Smooth muscle cell (in vitro differentiated cells): ENCODE results near the gene AGR2. TPM values are rescaled to one million over a fixed set of nuclear protein-coding genes. Genes with fewer than 3 reads are reported as not detected.

Experiments used
- DNase-seq: peaks from one replicate; lab custom pipeline; 2025; ENCODE audit not compliant: unreplicated experiment; lab: John Stamatoyannopoulos, UW
- H2AFZ ChIP-seq: fragments of 200-600 bp; sonication (generic); 2 replicates; pipeline ENCODE4 v1.6.0; 2016; ENCODE audit warnings: antibody characterized with exemption, low read depth, mild to moderate bottlenecking
- H3F3A ChIP-seq: fragments of 200-600 bp; sonication (generic); 2 replicates; pipeline ENCODE4 v1.6.0; 2017; ENCODE audit warnings: antibody characterized with exemption, low read depth
- H3K27ac ChIP-seq: fragments of 200-600 bp; sonication (generic); 2 replicates; pipeline ENCODE4 v1.5.1; 2016; ENCODE audit warnings: low read depth, mild to moderate bottlenecking
- H3K27me3 ChIP-seq: fragments of 200-600 bp; sonication (generic); 2 replicates; pipeline ENCODE4 v1.6.1; 2016; ENCODE audit warnings: low read depth, mild to moderate bottlenecking
- H3K36me3 ChIP-seq: fragments of 200-600 bp; sonication (generic); 2 replicates; pipeline ENCODE4 v1.5.1; 2016; ENCODE audit warnings: low read depth
- H3K4me1 ChIP-seq: fragments of 200-600 bp; sonication (generic); 2 replicates; pipeline ENCODE4 v1.5.1; 2016; ENCODE audit warnings: low read depth
- H3K4me2 ChIP-seq: fragments of 200-600 bp; sonication (generic); 2 replicates; pipeline ENCODE4 v1.6.0; 2016; ENCODE audit warnings: mild to moderate bottlenecking
- H3K4me3 ChIP-seq: fragments of 200-600 bp; sonication (generic); 2 replicates; pipeline ENCODE4 v1.5.1; 2016; ENCODE audit warnings: mild to moderate bottlenecking
- H3K79me2 ChIP-seq: fragments of 200-600 bp; sonication (generic); 2 replicates; pipeline ENCODE4 v1.6.0; 2016; ENCODE audit warnings: low read depth, mild to moderate bottlenecking
- H3K9ac ChIP-seq: fragments of 200-600 bp; sonication (generic); 2 replicates; pipeline ENCODE4 v1.6.0; 2016; ENCODE audit warnings: low read depth
- H3K9me3 ChIP-seq: fragments of 200-600 bp; sonication (generic); replicated peaks from 2 replicates; pipeline ENCODE4 v1.5.1; 2016; ENCODE audit warnings: low read depth
- H4K20me1 ChIP-seq: fragments of 200-600 bp; sonication (generic); 2 replicates; pipeline ENCODE4 v1.6.0; 2016; ENCODE audit warnings: low read depth
- WGBS: methylation state at CpG from one replicate; pipeline ENCODE4 v1.1.7; 2016; ENCODE audit warnings: low lambda C conversion rate; 5-methylcytosine and 5-hydroxymethylcytosine counted together
- polyA plus RNA-seq: library from polyadenylated mRNA; unstranded; fragments of >200 nt; fragmentation: Nextera tagmentation; extraction: Ambion mirVana; gene quantifications from 2 replicates; pipeline ENCODE4 v1.2.1, GENCODE V29; 2016
- total RNA-seq: library from RNA; depleted of rRNA; stranded (reverse); fragments of >200 nt; gene quantifications from 2 replicates; pipeline ENCODE4 v1.2.3, GENCODE V29; 2014
- TF ChIP-seq, protein P1 (sequence below): fragments of 200-600 bp; sonication (generic); IDR thresholded peaks from 2 replicates; pipeline ENCODE4 v1.5.1; 2017; ENCODE audit warnings: borderline replicate concordance, mild to moderate bottlenecking, antibody characterized with exemption; ENCODE audit not compliant: insufficient read depth, poor library complexity, severe bottlenecking

The AGR2 gene
- total and polyA plus RNA-seq, 2 experiments from 2014 or later: 1.2 to 10.6 TPM

GRCh38 chr7:16833373-16833772, 28.6 kb upstream of the AGR2 start:
- TF ChIP-seq, protein P1, sequence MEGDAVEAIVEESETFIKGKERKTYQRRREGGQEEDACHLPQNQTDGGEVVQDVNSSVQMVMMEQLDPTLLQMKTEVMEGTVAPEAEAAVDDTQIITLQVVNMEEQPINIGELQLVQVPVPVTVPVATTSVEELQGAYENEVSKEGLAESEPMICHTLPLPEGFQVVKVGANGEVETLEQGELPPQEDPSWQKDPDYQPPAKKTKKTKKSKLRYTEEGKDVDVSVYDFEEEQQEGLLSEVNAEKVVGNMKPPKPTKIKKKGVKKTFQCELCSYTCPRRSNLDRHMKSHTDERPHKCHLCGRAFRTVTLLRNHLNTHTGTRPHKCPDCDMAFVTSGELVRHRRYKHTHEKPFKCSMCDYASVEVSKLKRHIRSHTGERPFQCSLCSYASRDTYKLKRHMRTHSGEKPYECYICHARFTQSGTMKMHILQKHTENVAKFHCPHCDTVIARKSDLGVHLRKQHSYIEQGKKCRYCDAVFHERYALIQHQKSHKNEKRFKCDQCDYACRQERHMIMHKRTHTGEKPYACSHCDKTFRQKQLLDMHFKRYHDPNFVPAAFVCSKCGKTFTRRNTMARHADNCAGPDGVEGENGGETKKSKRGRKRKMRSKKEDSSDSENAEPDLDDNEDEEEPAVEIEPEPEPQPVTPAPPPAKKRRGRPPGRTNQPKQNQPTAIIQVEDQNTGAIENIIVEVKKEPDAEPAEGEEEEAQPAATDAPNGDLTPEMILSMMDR: no peak
- H3K4me2 ChIP-seq: no peak overlapping the region
- H3K27me3 ChIP-seq: no peaks in the 10 kb centered on the region
- H3K4me1 ChIP-seq: no peaks in the 10 kb centered on the region
- no peak overlapping the region for H3K9ac ChIP-seq
- H3K36me3 ChIP-seq: no peaks in the 10 kb centered on the region
- no peak overlapping the region for H2AFZ ChIP-seq
- no peaks in the 10 kb centered on the region for H3K79me2 ChIP-seq
- no peak for DNase-seq
- no peak overlapping the region for H3K27ac ChIP-seq
- 70% methylated on average over 1 of the region's 1 CpG for WGBS
- H3K4me3 ChIP-seq: no peak overlapping the region
- no peaks in the 10 kb centered on the region for H4K20me1 ChIP-seq
- no peaks in the 10 kb centered on the region for H3K9me3 ChIP-seq
- no peaks in the 10 kb centered on the region for H3F3A ChIP-seq

DNA sequence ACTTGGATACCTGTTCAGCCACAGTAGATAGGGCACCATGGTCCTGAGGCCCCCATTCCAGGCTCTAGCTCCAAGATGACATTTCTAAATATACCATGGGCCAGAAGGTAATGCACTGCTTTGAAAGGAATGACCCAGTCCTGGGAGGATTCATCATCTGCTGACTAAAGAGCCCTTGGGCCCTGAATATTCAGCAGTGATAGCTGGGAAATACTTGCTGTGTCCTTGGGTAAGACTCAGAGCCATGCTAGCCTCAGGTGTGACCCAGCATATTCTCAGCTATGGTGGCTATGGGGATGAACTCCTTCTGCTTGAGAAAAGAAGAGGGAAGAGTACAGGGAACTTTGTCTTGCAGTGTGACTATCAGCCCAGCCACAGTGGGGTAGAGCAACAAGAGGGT, 21.3 kb upstream of the AGR2 start:
- DNase-seq: no peak
- Histone ChIP-seq H3K9me3 (no peaks in the 10 kb centered on the region), H3K36me3 (no peaks in the 10 kb centered on the region), H3K4me3 (no peak overlapping the region), H4K20me1 (no peaks in the 10 kb centered on the region), H3K27me3 (no peaks in the 10 kb centered on the region), H3K79me2 (no peaks in the 10 kb centered on the region), H3K27ac (no peak overlapping the region), H3K4me1 (no peaks in the 10 kb centered on the region), H3K4me2 (no peak overlapping the region), H2AFZ (no peak overlapping the region), H3F3A (no peaks in the 10 kb centered on the region), H3K9ac (no peak overlapping the region)
- TF ChIP-seq, protein P1: no peak

DNA sequence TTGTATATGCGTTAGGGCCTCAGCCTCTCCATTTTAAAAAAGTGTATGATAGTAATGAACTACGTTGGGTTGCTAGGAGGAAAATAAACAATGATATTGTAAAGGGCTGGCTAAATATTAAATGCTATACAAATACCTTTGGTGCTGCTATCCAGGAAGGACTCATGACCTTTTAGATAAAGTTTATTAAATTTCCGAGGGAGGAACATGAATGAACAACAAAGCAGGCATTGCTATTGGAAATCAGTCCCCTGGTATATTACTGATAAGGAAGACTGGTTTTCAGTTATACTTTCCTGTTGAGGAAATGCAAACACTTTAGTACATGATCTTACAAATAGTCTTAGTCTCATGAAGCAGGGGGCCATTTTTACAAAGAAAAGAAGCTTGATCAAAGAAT, 17.2 kb upstream of the AGR2 start:
- H3K4me1 ChIP-seq: no peaks in the 10 kb centered on the region

DNA sequence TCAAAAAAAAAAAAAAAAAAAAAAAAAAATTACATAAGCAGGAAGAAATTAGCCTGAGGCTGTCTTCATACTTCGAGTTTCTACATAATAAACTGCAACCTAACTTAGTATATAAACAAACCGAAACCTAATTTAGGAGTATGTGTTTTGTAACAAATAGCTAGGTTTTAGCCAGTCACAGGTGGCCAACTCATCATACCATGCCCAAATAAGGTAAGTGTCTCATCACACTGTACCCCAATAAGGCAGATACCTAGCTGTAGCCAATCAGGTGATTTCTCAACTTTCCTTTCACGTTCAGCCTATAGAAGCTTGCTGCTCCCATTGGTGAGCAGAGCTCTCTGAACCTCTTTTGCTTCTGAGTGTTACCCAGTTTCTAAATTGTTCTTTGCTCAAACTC, 13.9 kb upstream of the AGR2 start:
- H3K9ac ChIP-seq: no peak overlapping the region
- H3K4me3 ChIP-seq: no peak overlapping the region
- H3K36me3 ChIP-seq: no peaks in the 10 kb centered on the region
- no peaks in the 10 kb centered on the region for H3F3A ChIP-seq
- H2AFZ ChIP-seq: no peak overlapping the region
- H3K27ac ChIP-seq: no peak overlapping the region
- no peak overlapping the region for H3K4me2 ChIP-seq
- WGBS: 95% methylated on average over 3 of the region's 3 CpGs
- no peaks in the 10 kb centered on the region for H4K20me1 ChIP-seq
- DNase-seq: no peak
- no peaks in the 10 kb centered on the region for H3K4me1 ChIP-seq
- no peaks in the 10 kb centered on the region for H3K9me3 ChIP-seq
- no peaks in the 10 kb centered on the region for H3K79me2 ChIP-seq
- no peaks in the 10 kb centered on the region for H3K27me3 ChIP-seq
- TF ChIP-seq, protein P1: no peak

More for the DNA sequence above, 17.2 kb upstream of the AGR2 start:
- no peak overlapping the region for H3K4me3 ChIP-seq
- H2AFZ ChIP-seq: no peak overlapping the region
- H3K36me3 ChIP-seq: no peaks in the 10 kb centered on the region
- DNase-seq: no peak
- H4K20me1 ChIP-seq: no peaks in the 10 kb centered on the region
- TF ChIP-seq, protein P1: no peak
- WGBS: 86% methylated on average over 3 of the region's 3 CpGs
- H3K27ac ChIP-seq: no peak overlapping the region
- no peaks in the 10 kb centered on the region for H3K79me2 ChIP-seq
- no peak overlapping the region for H3K4me2 ChIP-seq
- no peaks in the 10 kb centered on the region for H3F3A ChIP-seq
- no peaks in the 10 kb centered on the region for H3K27me3 ChIP-seq
- no peaks in the 10 kb centered on the region for H3K9me3 ChIP-seq
- no peak overlapping the region for H3K9ac ChIP-seq
